HepG2 (cell line): ENCODE measurements around the gene UBC. TPM values are rescaled to one million over a fixed set of nuclear protein-coding genes. Genes with fewer than 3 reads are reported as not detected.

Experiments
- ATAC-seq: fragments of 200-7000 bp; cut with Tn5 transposase; 3 replicates; pipeline ENCODE4 v1.9.1; 2020; ENCODE audit warnings: mild to moderate bottlenecking, moderate library complexity
- BruUV-seq: library from RNA; stranded (reverse); fragments of 400-500 nt; replicated peaks from 2 replicates; lab custom pipeline; 2021; lab: Mats Ljungman, UMichigan
- CTCF ChIA-PET: fragments of 300-600 bp; formaldehyde crosslinking; extraction: SDS; loops from one replicate; lab custom pipeline; 2021; ENCODE audit warnings: low total read pairs, inconsistent platforms, low intra/inter-chr PET ratio; lab: Yijun Ruan, JAX
- POLR2A ChIA-PET: fragments of 350-600 bp; sonication (Branson Sonifier 250); formaldehyde crosslinking; loops from one replicate; lab custom pipeline; 2020; ENCODE audit warnings: antibody characterized with exemption, inconsistent platforms; lab: Yijun Ruan, JAX
- DNase-seq: peaks from one replicate; pipeline ENCODE4 v3.0.0-alpha.2; 2015; ENCODE audit warnings: low spot score
- FAIRE-seq: peaks from 3 replicates; lab custom pipeline; 2011; peaks lifted over from hg19 to GRCh38; lab: Jason Lieb, UNC
- H2AFZ ChIP-seq: one replicate; pipeline ENCODE4 v1.6.1; 2011; ENCODE audit warnings: low read length, inconsistent platforms
- H3K27ac ChIP-seq: fragments of 300-600 bp; 3 replicates; pipeline ENCODE4 v1.8.0; 2011; ENCODE audit warnings: mixed run types, mild to moderate bottlenecking, mixed read lengths, low read length, inconsistent platforms; ENCODE audit not compliant: insufficient read depth; ENCODE audit errors: extremely low read length
- H3K27me3 ChIP-seq, 2 experiments: fragments of 200-600 bp in 1 of 2; 2 replicates in 1 of 2; 3 replicates in 1 of 2; pipeline versions ENCODE4 v1.6.0 to v1.8.0; 2011; ENCODE audit warnings: low read length in 2 of 2, mild to moderate bottlenecking in 2 of 2, moderate library complexity in 2 of 2, inconsistent platforms in 1 of 2; ENCODE audit not compliant: insufficient read depth in 2 of 2, control insufficient read depth in 1 of 2
- H3K36me3 ChIP-seq, 2 experiments: fragments of 200-600 bp in 1 of 2; replicated peaks in 1 of 2; 2 replicates in 1 of 2; 3 replicates in 1 of 2; pipeline versions ENCODE4 v1.5.1 to v1.8.0; 2011; ENCODE audit warnings: low read length in 2 of 2, inconsistent platforms in 1 of 2; ENCODE audit not compliant: insufficient read depth in 2 of 2, control insufficient read depth in 1 of 2
- H3K4me1 ChIP-seq: 2 replicates; pipeline ENCODE4 v1.5.1; 2012; ENCODE audit warnings: low read length, inconsistent platforms; ENCODE audit not compliant: insufficient read depth
- H3K4me2 ChIP-seq: 2 replicates; pipeline ENCODE4 v1.6.0; 2011; ENCODE audit warnings: low read depth, low read length, inconsistent platforms
- H3K4me3 ChIP-seq, 3 experiments: fragments of 200-600 bp in 1 of 3; sonication (generic), shearing (Covaris generic) in 1 of 3; replicated peaks in 1 of 3; 2 replicates each; pipeline ENCODE4 v1.5.1; 2011 to 2016; ENCODE audit warnings: low read length in 3 of 3, inconsistent platforms in 2 of 3, low read depth in 2 of 3, mild to moderate bottlenecking in 2 of 3, control low read depth in 1 of 3, mixed read lengths in 1 of 3; ENCODE audit not compliant: insufficient read depth in 1 of 3
- H3K79me2 ChIP-seq: one replicate; pipeline ENCODE4 v1.6.1; 2011; ENCODE audit warnings: low read length, inconsistent platforms; ENCODE audit not compliant: insufficient read depth
- H3K9ac ChIP-seq: 2 replicates; pipeline ENCODE4 v1.6.0; 2011; ENCODE audit warnings: mild to moderate bottlenecking, low read depth, low read length, inconsistent platforms; ENCODE audit not compliant: insufficient read depth
- H3K9me3 ChIP-seq: 2 replicates; pipeline ENCODE4 v1.5.1; 2012; ENCODE audit warnings: mild to moderate bottlenecking, low read length
- H4K20me1 ChIP-seq: 2 replicates; pipeline ENCODE4 v1.6.0; 2011; ENCODE audit warnings: inconsistent platforms, mild to moderate bottlenecking, low read length, moderate library complexity; ENCODE audit not compliant: insufficient read depth
- HMG20A ChIP-seq: IDR thresholded peaks from 2 replicates; pipeline ENCODE4 v1.6.1; 2016; ENCODE audit warnings: borderline replicate concordance
- HMGXB4 ChIP-seq, 2 experiments: sonication (generic) in 1 of 2; formaldehyde crosslinking in 1 of 2; IDR thresholded peaks; 2 replicates each; pipeline versions ENCODE4 v1.4.0 to v1.6.1; 2018 to 2020; ENCODE audit warnings: missing genetic modification reagents in 2 of 2, borderline replicate concordance in 1 of 2, low read depth in 1 of 2, mild to moderate bottlenecking in 1 of 2, missing biosample characterization in 1 of 2
- MAFK ChIP-seq, 2 experiments: IDR thresholded peaks in 1 of 2; conservative IDR thresholded peaks in 1 of 2; 2 replicates each; pipeline ENCODE4 v1.6.1; 2011; ENCODE audit warnings: improper control_type of control experiment in 2 of 2, low read length in 2 of 2
- PATZ1 ChIP-seq: sonication (generic); formaldehyde crosslinking; IDR thresholded peaks from 2 replicates; pipeline ENCODE4 v1.4.0; 2020; ENCODE audit warnings: missing genetic modification reagents
- ZNF770 ChIP-seq: sonication (generic); formaldehyde crosslinking; IDR thresholded peaks from 2 replicates; pipeline ENCODE4 v1.5.0; 2020; ENCODE audit warnings: mild to moderate bottlenecking, missing genetic modification reagents
- in situ Hi-C: cut with HindIII; loops from 2 replicates; pipeline ENCODE4 v1.10.0; 2017; ENCODE audit warnings: low pct_unique_long_range_greater_than_20kb; ENCODE audit not compliant: extremely low pct_ligation_motif_present
- intact Hi-C: fragments of 100-400 bp; cut with micrococcal nuclease; formaldehyde crosslinking; loops from one replicate; pipeline ENCODE4 v1.10.0; 2022; ENCODE audit not compliant: unreplicated experiment
- polyA plus RNA-seq, 8 experiments: library from polyadenylated mRNA; depleted of rRNA in 3 of 8; stranded (reverse) in 7 of 8; unstranded in 1 of 8; fragments of >200 nt; fragmentation: Illumina TruSeq in 4 of 8; extraction: Trizol in 4 of 8; gene quantifications; 2 replicates each; pipeline versions ENCODE4 v1.2.1 to v1.2.3, GENCODE V29; 2011 to 2016; ENCODE audit warnings: low read depth in 4 of 8, missing spikeins in 1 of 8, mixed read lengths in 1 of 8; ENCODE audit not compliant: insufficient read depth in 1 of 8
- total RNA-seq, 5 experiments: library from RNA; depleted of rRNA; stranded (reverse); fragments of >200 nt; fragmentation: Illumina TruSeq; extraction: Trizol; gene quantifications; 2 replicates each; pipeline ENCODE4 v1.2.3, GENCODE V29; 2016; ENCODE audit warnings: low read depth in 1 of 5

Gene UBC
- total and polyA plus RNA-seq, 2 of the 13 experiments (the other 11 are each of a cell fraction or from before 2014, with no cell fraction given): 805 to 1,432 TPM

GRCh38 chr12:124930586-124930985, 16.1 kb upstream of the UBC start:
- Histone ChIP-seq H3K27me3 (no peaks in the 10 kb centered on the region; a peak in 1 of 5 replicates), H3K36me3 (no peaks in the 10 kb centered on the region), H3K9me3 (no peaks in the 10 kb centered on the region), H3K4me1 (peaks cover 32% of the 10 kb centered on the region), H3K79me2 (no peaks in the 10 kb centered on the region), H2AFZ (no peak overlapping the region), H3K27ac (no peak overlapping the region), H3K9ac (no peak overlapping the region), H4K20me1 (no peaks in the 10 kb centered on the region), H3K4me3 (0 out of 6 replicates have a peak overlapping the region, but pooled peaks of 1 of the 3 experiments have one; percentile 0), H3K4me2 (peak overlapping the region; percentile 28; the same call in 1 of the 2 replicates)
- no TSS peak for BruUV-seq
- no peak for DNase-seq
- no peak for TF ChIP-seq MAFK (conservative IDR thresholded peaks at IDR 0.05 in 1 of 2, IDR thresholded peaks at IDR 0.05 in 1 of 2; ENCODE audit: low read length in 2 of 2)
- peak; percentile 18; the same call in 1 of the 2 replicates for TF ChIP-seq PATZ1 (CRISPR knock-in tag)
- TF ChIP-seq HMG20A: peak; percentile 18; the same call in 1 of the 2 replicates
- 0 out of 4 replicates have a peak, but pooled peaks of 1 of the 2 experiments have one; percentile 33 for TF ChIP-seq HMGXB4 (CRISPR knock-in tag; IDR thresholded peaks at IDR 0.05; ENCODE audit: borderline replicate concordance in 1 of 2, low read depth in 1 of 2)
- TF ChIP-seq ZNF770 (CRISPR knock-in tag): peak; percentile 54; the same call in 1 of the 2 replicates
- intact Hi-C loops: no loop called here
- ChIA-PET POLR2A (interaction anchor here (0.7 to 1.3 kb wide), 3 partner anchors 9 to 20 kb away, joined by 3 to 4 read pairs (median 3); no protein-coding TSS in a partner anchor), CTCF (no interaction called here)
- in situ Hi-C loops: no loop called here
- no peak for ATAC-seq
- FAIRE-seq: no peak
